Breast epithelium (tissue), 3 donors: ENCODE results near the gene RAPH1.

Source experiments
- POLR2A ChIP-seq: fragments of 450-650 bp; IDR thresholded peaks from one replicate; pipeline ENCODE4 v1.6.1; 2016; ENCODE audit warnings: antibody characterized with exemption, mild to moderate bottlenecking, moderate library complexity
- POLR2AphosphoS5 ChIP-seq, 3 donors: sonication (generic); formaldehyde crosslinking; IDR thresholded peaks; one replicate each; pipeline ENCODE4 v1.6.1; 2017; ENCODE audit warnings: antibody characterized with exemption in 3 of 3
- TF ChIP-seq, protein P1 (sequence below), 3 donors: fragments of 450-650 bp; IDR thresholded peaks; one replicate each; pipeline ENCODE4 v1.5.1; 2016 to 2017; ENCODE audit warnings: antibody characterized with exemption in 3 of 3, mild to moderate bottlenecking in 3 of 3, moderate library complexity in 3 of 3

DNA sequence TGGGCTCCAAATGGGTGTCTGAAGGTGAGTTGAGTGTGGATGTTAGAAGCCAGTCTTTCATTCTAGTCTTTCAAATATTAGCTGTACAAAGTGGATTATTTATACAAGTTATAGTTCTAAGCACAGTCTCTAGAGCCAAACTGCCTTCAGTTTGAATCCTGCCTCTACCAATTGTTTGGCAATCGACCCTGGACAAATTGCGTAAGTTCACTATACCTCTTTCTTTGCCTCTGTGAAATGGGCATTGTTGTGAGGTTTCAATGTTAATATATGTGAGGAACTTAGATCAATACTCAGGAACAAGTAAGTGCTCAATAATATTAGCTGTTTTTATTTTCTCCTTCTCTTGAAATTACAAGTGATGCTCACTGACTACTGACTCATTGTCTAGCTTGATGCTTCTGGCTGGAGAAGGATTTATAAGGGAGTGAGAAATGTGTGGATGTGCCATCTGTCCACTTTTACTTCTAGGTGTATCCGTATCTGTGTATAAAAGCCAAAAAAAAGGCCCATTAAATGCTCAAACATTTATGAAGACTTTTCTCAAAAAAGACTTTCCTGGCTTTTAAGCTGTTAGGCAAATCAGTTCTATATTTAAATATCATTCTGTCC lies 48.1 kb upstream of the RAPH1 start:
- no peak for TF ChIP-seq POLR2AphosphoS5 (IDR thresholded peaks at IDR 0.05)
- TF ChIP-seq, protein P1, sequence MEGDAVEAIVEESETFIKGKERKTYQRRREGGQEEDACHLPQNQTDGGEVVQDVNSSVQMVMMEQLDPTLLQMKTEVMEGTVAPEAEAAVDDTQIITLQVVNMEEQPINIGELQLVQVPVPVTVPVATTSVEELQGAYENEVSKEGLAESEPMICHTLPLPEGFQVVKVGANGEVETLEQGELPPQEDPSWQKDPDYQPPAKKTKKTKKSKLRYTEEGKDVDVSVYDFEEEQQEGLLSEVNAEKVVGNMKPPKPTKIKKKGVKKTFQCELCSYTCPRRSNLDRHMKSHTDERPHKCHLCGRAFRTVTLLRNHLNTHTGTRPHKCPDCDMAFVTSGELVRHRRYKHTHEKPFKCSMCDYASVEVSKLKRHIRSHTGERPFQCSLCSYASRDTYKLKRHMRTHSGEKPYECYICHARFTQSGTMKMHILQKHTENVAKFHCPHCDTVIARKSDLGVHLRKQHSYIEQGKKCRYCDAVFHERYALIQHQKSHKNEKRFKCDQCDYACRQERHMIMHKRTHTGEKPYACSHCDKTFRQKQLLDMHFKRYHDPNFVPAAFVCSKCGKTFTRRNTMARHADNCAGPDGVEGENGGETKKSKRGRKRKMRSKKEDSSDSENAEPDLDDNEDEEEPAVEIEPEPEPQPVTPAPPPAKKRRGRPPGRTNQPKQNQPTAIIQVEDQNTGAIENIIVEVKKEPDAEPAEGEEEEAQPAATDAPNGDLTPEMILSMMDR (IDR thresholded peaks at IDR 0.05) = no peak
- no peak for TF ChIP-seq POLR2A
